B cell (primary cell): ENCODE measurements around the gene PACRG. TPM values are rescaled to one million over a fixed set of nuclear protein-coding genes. Genes with fewer than 3 reads are reported as not detected.

Experiments used
- ATAC-seq: fragments of 200-7000 bp; cut with Tn5 transposase; one replicate; pipeline ENCODE4 v1.10.0; 2021; ENCODE audit warnings: low read depth, mild to moderate bottlenecking, moderate number of reproducible peaks, moderate library complexity
- CTCF ChIA-PET: fragments of 350-600 bp; sonication (Branson Sonifier 250); formaldehyde crosslinking; loops from one replicate; lab custom pipeline; 2021; ENCODE audit warnings: antibody characterized with exemption, inconsistent platforms; lab: Charles Lee
- POLR2A ChIA-PET: fragments of 350-600 bp; sonication (Branson Sonifier 250); formaldehyde crosslinking; loops from one replicate; lab custom pipeline; 2021; ENCODE audit warnings: antibody characterized with exemption; lab: Charles Lee
- DNase-seq: peaks from one replicate; pipeline ENCODE4 v3.0.0; 2013
- H2AFZ ChIP-seq: 2 replicates; pipeline ENCODE4 v1.6.1; 2012; ENCODE audit warnings: mild to moderate bottlenecking, low read depth, low read length; ENCODE audit not compliant: insufficient read depth, poor library complexity, severe bottlenecking
- H3K27ac ChIP-seq, 2 donors: 1 replicate in 1 of 2; 2 replicates in 1 of 2; pipeline ENCODE4 v1.5.1; 2012 to 2013; ENCODE audit warnings: low read length in 2 of 2, mild to moderate bottlenecking in 2 of 2, moderate library complexity in 1 of 2
- H3K27me3 ChIP-seq, 4 experiments: fragments of 200-600 bp in 1 of 4; sonication (generic) in 1 of 4; replicated peaks in 1 of 4; 1 replicate in 2 of 4; 2 replicates in 2 of 4; pipeline versions ENCODE4 v1.6.1 to v1.7.0; 2013 to 2016; ENCODE audit warnings: low read length in 3 of 4, mild to moderate bottlenecking in 2 of 4, mixed read lengths in 1 of 4, moderate library complexity in 1 of 4; ENCODE audit not compliant: insufficient read depth in 4 of 4, control insufficient read depth in 3 of 4; ENCODE audit errors: control extremely low read depth in 1 of 4
- H3K36me3 ChIP-seq, 2 experiments: replicated peaks in 1 of 2; 1 replicate in 1 of 2; 2 replicates in 1 of 2; pipeline versions ENCODE4 v1.6.1 to v1.7.1; 2013; ENCODE audit warnings: low read length in 1 of 2; ENCODE audit not compliant: insufficient read depth in 2 of 2, control insufficient read depth in 1 of 2; ENCODE audit errors: control extremely low read depth in 1 of 2, extremely low read depth in 1 of 2
- H3K4me1 ChIP-seq, 2 donors: fragments of 200-600 bp in 1 of 2; sonication (generic) in 1 of 2; 1 replicate in 1 of 2; 2 replicates in 1 of 2; pipeline versions ENCODE4 v1.5.1 to v1.6.1; 2013 to 2017; ENCODE audit warnings: low read length in 2 of 2; ENCODE audit not compliant: control insufficient read depth in 2 of 2, insufficient read depth in 2 of 2
- H3K4me2 ChIP-seq: replicated peaks from 2 replicates; pipeline ENCODE3; 2012; ENCODE audit warnings: mild to moderate bottlenecking, low read depth, low read length; ENCODE audit not compliant: poor library complexity, severe bottlenecking
- H3K4me3 ChIP-seq, 5 experiments: fragments of 200-600 bp in 1 of 5; sonication (generic) in 1 of 5; 1 replicate in 3 of 5; 2 replicates in 2 of 5; pipeline versions ENCODE4 v1.5.1 to v1.7.0; 2011 to 2016; ENCODE audit warnings: low read length in 4 of 5, mild to moderate bottlenecking in 4 of 5, low read depth in 2 of 5, control low read depth in 1 of 5, moderate library complexity in 1 of 5; ENCODE audit not compliant: insufficient read depth in 1 of 5; ENCODE audit errors: control extremely low read depth in 1 of 5, extremely low read depth in 1 of 5
- H3K79me2 ChIP-seq: fragments of 200-600 bp; sonication (generic); one replicate; pipeline ENCODE4 v1.6.0; 2016; ENCODE audit warnings: low read length; ENCODE audit not compliant: control insufficient read depth, insufficient read depth
- H3K9ac ChIP-seq: fragments of 200-600 bp; sonication (generic); 2 replicates; pipeline ENCODE4 v1.6.1; 2017; ENCODE audit warnings: mild to moderate bottlenecking, low read length, moderate library complexity
- H3K9me3 ChIP-seq, 3 donors: one replicate each; pipeline versions ENCODE4 v1.6.1 to v1.7.1; 2013; ENCODE audit warnings: low read length in 2 of 3; ENCODE audit not compliant: control insufficient read depth in 2 of 3, insufficient read depth in 1 of 3; ENCODE audit errors: control extremely low read depth in 1 of 3
- H4K20me1 ChIP-seq: 2 replicates; pipeline ENCODE4 v1.6.0; 2012; ENCODE audit warnings: mild to moderate bottlenecking, low read length; ENCODE audit not compliant: insufficient read depth, control insufficient read depth, poor library complexity, severe bottlenecking
- H3K27ac Mint-ChIP-seq: one replicate; pipeline ENCODE4 v1.8.0; 2021; ENCODE audit warnings: mixed read lengths
- H3K27me3 Mint-ChIP-seq: one replicate; pipeline ENCODE4 v1.8.0; 2021; ENCODE audit warnings: mixed read lengths
- H3K4me1 Mint-ChIP-seq: one replicate; pipeline ENCODE4 v1.8.0; 2021; ENCODE audit warnings: mixed read lengths
- H3K4me3 Mint-ChIP-seq: one replicate; pipeline ENCODE4 v1.8.0; 2021; ENCODE audit warnings: mixed read lengths
- H3K9me3 Mint-ChIP-seq: one replicate; pipeline ENCODE4 v1.8.0; 2022; ENCODE audit warnings: mixed read lengths; ENCODE audit not compliant: insufficient read depth
- EZH2 ChIP-seq: IDR thresholded peaks from 2 replicates; pipeline ENCODE4 v1.6.1; 2012; ENCODE audit warnings: borderline replicate concordance, low read depth, mild to moderate bottlenecking, moderate library complexity, low read length; ENCODE audit not compliant: insufficient read depth, poor library complexity, severe bottlenecking
- WGBS: methylation state at CpG from one replicate; pipeline ENCODE4 v1.1.5; 2013; ENCODE audit warnings: missing lambda C conversion rate; ENCODE audit not compliant: insufficient coverage; 5-methylcytosine and 5-hydroxymethylcytosine counted together
- intact Hi-C: fragments of 100-400 bp; cut with micrococcal nuclease; formaldehyde crosslinking; loops from one replicate; pipeline ENCODE4 v1.10.0; 2022
- polyA plus RNA-seq: library from polyadenylated mRNA; depleted of rRNA; stranded (reverse); fragments of >200 nt; gene quantifications from 2 replicates; pipeline ENCODE4 v1.2.3, GENCODE V29; 2012
- total RNA-seq, 2 donors: library from RNA; stranded (reverse); fragments of 120-200 nt in 1 of 2; gene quantifications; 1 replicate in 1 of 2; 2 replicates in 1 of 2; pipeline versions ENCODE4 v1.2.3 to v1.2.4, GENCODE V29; 2013 to 2022
- TF ChIP-seq, protein P1 (sequence below): fragments of 200-600 bp; IDR thresholded peaks from one replicate; pipeline ENCODE4 v1.8.0; 2022; ENCODE audit warnings: antibody characterized with exemption, mild to moderate bottlenecking

Gene PACRG
- total and polyA plus RNA-seq, 2 donors (not counting 1 experiment from before 2014, with no cell fraction given): not detected

DNA sequence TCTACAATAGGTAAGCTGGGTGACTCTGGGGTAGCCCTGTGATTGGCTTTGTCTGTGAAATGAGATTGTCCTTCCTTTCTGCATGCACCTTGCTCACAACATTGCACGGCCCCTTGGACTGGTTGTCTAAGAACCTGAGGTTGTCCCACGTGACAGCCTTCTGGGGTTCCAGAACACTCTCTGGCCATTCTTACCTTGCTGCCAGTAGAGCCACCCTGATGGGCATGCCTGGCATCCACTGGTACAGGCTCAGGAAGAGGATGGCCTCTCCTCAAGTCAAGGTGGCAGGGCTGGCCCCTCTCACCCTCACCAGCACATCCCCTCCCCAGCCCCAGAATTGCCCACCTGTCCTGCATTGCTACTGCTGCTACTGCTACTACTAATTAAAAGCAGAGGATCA is 335.0 kb downstream of the PACRG start:
- Mint-ChIP-seq H3K4me1 (no peaks in the 10 kb centered on the region), H3K27ac (no peak overlapping the region), H3K27me3 (no peaks in the 10 kb centered on the region), H3K4me3 (no peak overlapping the region), H3K9me3 (no peaks in the 10 kb centered on the region)
- TF ChIP-seq EZH2: no peak
- TF ChIP-seq, protein P1, sequence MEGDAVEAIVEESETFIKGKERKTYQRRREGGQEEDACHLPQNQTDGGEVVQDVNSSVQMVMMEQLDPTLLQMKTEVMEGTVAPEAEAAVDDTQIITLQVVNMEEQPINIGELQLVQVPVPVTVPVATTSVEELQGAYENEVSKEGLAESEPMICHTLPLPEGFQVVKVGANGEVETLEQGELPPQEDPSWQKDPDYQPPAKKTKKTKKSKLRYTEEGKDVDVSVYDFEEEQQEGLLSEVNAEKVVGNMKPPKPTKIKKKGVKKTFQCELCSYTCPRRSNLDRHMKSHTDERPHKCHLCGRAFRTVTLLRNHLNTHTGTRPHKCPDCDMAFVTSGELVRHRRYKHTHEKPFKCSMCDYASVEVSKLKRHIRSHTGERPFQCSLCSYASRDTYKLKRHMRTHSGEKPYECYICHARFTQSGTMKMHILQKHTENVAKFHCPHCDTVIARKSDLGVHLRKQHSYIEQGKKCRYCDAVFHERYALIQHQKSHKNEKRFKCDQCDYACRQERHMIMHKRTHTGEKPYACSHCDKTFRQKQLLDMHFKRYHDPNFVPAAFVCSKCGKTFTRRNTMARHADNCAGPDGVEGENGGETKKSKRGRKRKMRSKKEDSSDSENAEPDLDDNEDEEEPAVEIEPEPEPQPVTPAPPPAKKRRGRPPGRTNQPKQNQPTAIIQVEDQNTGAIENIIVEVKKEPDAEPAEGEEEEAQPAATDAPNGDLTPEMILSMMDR: no peak
- WGBS: 91% methylated on average over 2 of the region's 2 CpGs
- Histone ChIP-seq H3K9me3 (peaks cover 0 to 4% (median 0%) of the 10 kb centered on the region in 3 donors), H3K27me3 (no peaks in the 10 kb centered on the region), H3K4me3 (no peak overlapping the region), H3K36me3 (no peaks in the 10 kb centered on the region), H3K27ac (no peak overlapping the region), H4K20me1 (no peaks in the 10 kb centered on the region), H2AFZ (no peak overlapping the region), H3K79me2 (no peaks in the 10 kb centered on the region), H3K4me1 (no peaks in the 10 kb centered on the region), H3K4me2 (no peak overlapping the region), H3K9ac (no peak overlapping the region)
- intact Hi-C loops: no loop called here
- ATAC-seq: no peak
- POLR2A ChIA-PET: no interaction called here
- CTCF ChIA-PET: no interaction called here
- DNase-seq: no peak

DNA sequence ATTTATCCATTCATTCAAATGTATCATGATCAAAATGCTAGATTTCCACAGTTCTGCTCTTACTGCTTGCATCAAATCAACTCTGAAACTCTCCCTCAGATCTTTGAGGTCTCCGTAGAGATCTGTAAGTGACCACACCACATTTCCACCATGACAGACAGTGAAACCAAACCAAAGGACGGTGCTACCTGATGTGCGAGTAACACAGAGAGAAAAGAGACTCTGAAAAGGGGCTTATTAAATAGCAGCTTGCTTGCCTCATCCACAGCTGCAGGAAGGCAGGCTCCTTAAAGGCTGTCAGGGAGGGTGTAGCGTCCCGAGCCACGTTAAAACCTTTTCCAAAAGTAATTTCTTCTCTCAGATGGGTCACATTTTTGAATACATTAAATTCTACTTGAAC is 335.8 kb downstream of the PACRG start:
- 90% methylated on average over 2 of the region's 6 CpGs for WGBS
- H3K27ac Mint-ChIP-seq: no peak overlapping the region
- Histone ChIP-seq H4K20me1 (no peaks in the 10 kb centered on the region), H2AFZ (no peak overlapping the region), H3K79me2 (no peaks in the 10 kb centered on the region), H3K27ac (no peak overlapping the region), H3K9me3 (peaks cover 0 to 4% (median 0%) of the 10 kb centered on the region in 3 donors), H3K9ac (no peak overlapping the region), H3K4me1 (no peaks in the 10 kb centered on the region), H3K27me3 (no peaks in the 10 kb centered on the region), H3K36me3 (no peaks in the 10 kb centered on the region), H3K4me2 (no peak overlapping the region), H3K4me3 (no peak overlapping the region)
- no peak for DNase-seq
- no peaks in the 10 kb centered on the region for H3K9me3 Mint-ChIP-seq
- intact Hi-C loops: no loop called here
- no peaks in the 10 kb centered on the region for H3K27me3 Mint-ChIP-seq
- TF ChIP-seq, protein P1: no peak
- TF ChIP-seq EZH2: no peak
- CTCF ChIA-PET: no interaction called here
- POLR2A ChIA-PET: no interaction called here
- no peak for ATAC-seq
- H3K4me3 Mint-ChIP-seq: no peak overlapping the region
- no peaks in the 10 kb centered on the region for H3K4me1 Mint-ChIP-seq
